ENCODE results near the gene MARCHF2.

DNA sequence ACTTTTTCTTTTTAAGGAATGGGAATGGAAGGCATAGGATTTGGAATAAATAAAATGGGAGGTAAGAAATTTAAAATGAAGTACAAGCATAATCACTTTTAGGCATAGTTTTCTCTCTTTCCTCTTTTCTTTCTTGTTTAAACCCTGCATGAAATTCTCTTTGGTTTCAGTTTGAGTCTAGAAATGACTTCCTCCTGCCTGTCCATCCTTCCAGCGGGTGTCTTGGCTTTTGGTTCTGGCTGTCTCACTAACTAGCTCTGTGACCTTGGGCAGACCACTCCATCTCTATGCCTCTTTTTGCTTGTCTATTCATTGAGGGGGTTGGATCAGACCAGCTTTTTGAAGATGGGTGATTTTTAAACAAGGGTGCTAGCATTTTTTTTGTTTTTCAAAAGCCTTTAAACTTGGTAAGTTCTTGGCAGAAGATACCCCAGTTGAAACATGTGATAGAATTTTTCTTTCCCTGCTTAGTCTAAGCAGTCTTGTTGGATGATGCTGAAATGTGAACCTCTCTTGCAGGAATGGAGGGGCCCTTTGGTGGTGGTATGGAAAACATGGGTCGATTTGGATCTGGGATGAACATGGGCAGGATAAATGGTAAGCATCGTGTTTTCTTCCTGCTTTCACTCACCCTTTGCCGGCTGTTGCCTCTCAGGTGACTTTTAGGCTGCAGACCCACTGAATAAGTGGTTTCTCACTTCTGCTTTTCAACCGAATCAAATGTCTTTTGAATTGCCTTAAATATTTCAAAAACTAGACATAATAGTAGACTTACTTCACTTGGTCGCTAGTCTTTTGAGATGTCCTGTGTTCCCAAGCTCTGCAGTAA, 60.8 kb downstream of the MARCHF2 start:
- TF ChIP-seq, protein P1, sequence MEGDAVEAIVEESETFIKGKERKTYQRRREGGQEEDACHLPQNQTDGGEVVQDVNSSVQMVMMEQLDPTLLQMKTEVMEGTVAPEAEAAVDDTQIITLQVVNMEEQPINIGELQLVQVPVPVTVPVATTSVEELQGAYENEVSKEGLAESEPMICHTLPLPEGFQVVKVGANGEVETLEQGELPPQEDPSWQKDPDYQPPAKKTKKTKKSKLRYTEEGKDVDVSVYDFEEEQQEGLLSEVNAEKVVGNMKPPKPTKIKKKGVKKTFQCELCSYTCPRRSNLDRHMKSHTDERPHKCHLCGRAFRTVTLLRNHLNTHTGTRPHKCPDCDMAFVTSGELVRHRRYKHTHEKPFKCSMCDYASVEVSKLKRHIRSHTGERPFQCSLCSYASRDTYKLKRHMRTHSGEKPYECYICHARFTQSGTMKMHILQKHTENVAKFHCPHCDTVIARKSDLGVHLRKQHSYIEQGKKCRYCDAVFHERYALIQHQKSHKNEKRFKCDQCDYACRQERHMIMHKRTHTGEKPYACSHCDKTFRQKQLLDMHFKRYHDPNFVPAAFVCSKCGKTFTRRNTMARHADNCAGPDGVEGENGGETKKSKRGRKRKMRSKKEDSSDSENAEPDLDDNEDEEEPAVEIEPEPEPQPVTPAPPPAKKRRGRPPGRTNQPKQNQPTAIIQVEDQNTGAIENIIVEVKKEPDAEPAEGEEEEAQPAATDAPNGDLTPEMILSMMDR (IDR thresholded peaks at IDR 0.05), result no peak
- no peak for TF ChIP-seq EZH2 (IDR thresholded peaks at IDR 0.05; ENCODE audit: borderline replicate concordance, insufficient read depth, low read depth, low read length, poor library complexity, severe bottlenecking)
